Rectal smooth muscle tissue (tissue), 1 donor: ENCODE measurements around the gene ADAMTS17.

Source experiments
- H3K27ac ChIP-seq: one replicate; pipeline ENCODE4 v1.7.0; 2013; ENCODE audit warnings: low read depth, low read length, inconsistent platforms
- H3K27me3 ChIP-seq: one replicate; pipeline ENCODE4 v1.7.0; 2013; ENCODE audit warnings: low read length; ENCODE audit not compliant: control insufficient read depth, insufficient read depth
- H3K36me3 ChIP-seq: one replicate; pipeline ENCODE4 v1.7.0; 2013; ENCODE audit warnings: low read length; ENCODE audit not compliant: control insufficient read depth, insufficient read depth
- H3K4me1 ChIP-seq: one replicate; pipeline ENCODE4 v1.7.0; 2013; ENCODE audit warnings: low read length; ENCODE audit not compliant: control insufficient read depth, insufficient read depth
- H3K4me3 ChIP-seq: one replicate; pipeline ENCODE4 v1.7.0; 2013; ENCODE audit warnings: low read length
- H3K9ac ChIP-seq: one replicate; pipeline ENCODE4 v1.7.0; 2013; ENCODE audit warnings: low read length

Gene ADAMTS17

GRCh38 chr15:100029045-100029444, 312.7 kb downstream of the ADAMTS17 start:
- Histone ChIP-seq H3K4me3 (no peak overlapping the region), H3K4me1 (no peaks in the 10 kb centered on the region), H3K9ac (no peak overlapping the region)

GRCh38 chr15:100026041-100026440, 315.7 kb downstream of the ADAMTS17 start:
- Histone ChIP-seq H3K4me3 (no peak overlapping the region), H3K27ac (no peak overlapping the region), H3K4me1 (no peaks in the 10 kb centered on the region), H3K9ac (no peak overlapping the region), H3K36me3 (no peaks in the 10 kb centered on the region), H3K27me3 (no peaks in the 10 kb centered on the region)

More at GRCh38 chr15:100029045-100029444, 312.7 kb downstream of the ADAMTS17 start:
- Histone ChIP-seq H3K27me3 (no peaks in the 10 kb centered on the region), H3K36me3 (no peaks in the 10 kb centered on the region), H3K27ac (no peak overlapping the region)

GRCh38 chr15:100022806-100023205, 319.0 kb downstream of the ADAMTS17 start:
- H3K4me1 ChIP-seq = no peaks in the 10 kb centered on the region
- no peak overlapping the region for H3K9ac ChIP-seq
- no peak overlapping the region for H3K4me3 ChIP-seq
- H3K27ac ChIP-seq = no peak overlapping the region
- H3K27me3 ChIP-seq = no peaks in the 10 kb centered on the region
- H3K36me3 ChIP-seq = no peaks in the 10 kb centered on the region

- H3K36me3 ChIP-seq = no peaks in the 10 kb centered on the region
- no peak overlapping the region for H3K27ac ChIP-seq
- no peak overlapping the region for H3K4me3 ChIP-seq
Observed at GRCh38 chr15:100022391-100022790, 319.4 kb downstream of the ADAMTS17 start.

GRCh38 chr15:100021653-100022052, 320.1 kb downstream of the ADAMTS17 start:
- Histone ChIP-seq H3K27me3 (no peaks in the 10 kb centered on the region), H3K4me1 (no peaks in the 10 kb centered on the region), H3K9ac (no peak overlapping the region), H3K36me3 (no peaks in the 10 kb centered on the region), H3K27ac (no peak overlapping the region), H3K4me3 (no peak overlapping the region)

More at GRCh38 chr15:100022391-100022790, 319.4 kb downstream of the ADAMTS17 start:
- no peaks in the 10 kb centered on the region for H3K4me1 ChIP-seq
- no peak overlapping the region for H3K9ac ChIP-seq
- no peaks in the 10 kb centered on the region for H3K27me3 ChIP-seq

- Histone ChIP-seq H3K36me3 (no peaks in the 10 kb centered on the region), H3K4me3 (no peak overlapping the region), H3K9ac (no peak overlapping the region), H3K27me3 (no peaks in the 10 kb centered on the region), H3K27ac (no peak overlapping the region), H3K4me1 (no peaks in the 10 kb centered on the region)
Observed at GRCh38 chr15:100020614-100021013, 321.2 kb downstream of the ADAMTS17 start.

- Histone ChIP-seq H3K4me3 (no peak overlapping the region), H3K27me3 (no peaks in the 10 kb centered on the region), H3K9ac (no peak overlapping the region), H3K27ac (no peak overlapping the region), H3K36me3 (no peaks in the 10 kb centered on the region), H3K4me1 (no peaks in the 10 kb centered on the region)
Observed at GRCh38 chr15:100020189-100020588, 321.6 kb downstream of the ADAMTS17 start.

GRCh38 chr15:100019601-100020000, 322.2 kb downstream of the ADAMTS17 start:
- no peak overlapping the region for H3K27ac ChIP-seq
- no peaks in the 10 kb centered on the region for H3K27me3 ChIP-seq
- no peaks in the 10 kb centered on the region for H3K36me3 ChIP-seq
- no peak overlapping the region for H3K4me3 ChIP-seq
- H3K4me1 ChIP-seq = no peaks in the 10 kb centered on the region
- H3K9ac ChIP-seq = no peak overlapping the region

GRCh38 chr15:100018191-100018590, 323.6 kb downstream of the ADAMTS17 start:
- H3K27me3 ChIP-seq = no peaks in the 10 kb centered on the region
- no peak overlapping the region for H3K4me3 ChIP-seq
- no peaks in the 10 kb centered on the region for H3K4me1 ChIP-seq
- H3K27ac ChIP-seq = no peak overlapping the region
- H3K36me3 ChIP-seq = no peaks in the 10 kb centered on the region
- no peak overlapping the region for H3K9ac ChIP-seq

GRCh38 chr15:100017140-100017539, 324.6 kb downstream of the ADAMTS17 start:
- H3K27ac ChIP-seq = no peak overlapping the region
- no peaks in the 10 kb centered on the region for H3K4me1 ChIP-seq
- no peak overlapping the region for H3K4me3 ChIP-seq
- no peaks in the 10 kb centered on the region for H3K27me3 ChIP-seq
- H3K9ac ChIP-seq = no peak overlapping the region
- H3K36me3 ChIP-seq = no peaks in the 10 kb centered on the region

GRCh38 chr15:100016632-100017031, 325.1 kb downstream of the ADAMTS17 start:
- Histone ChIP-seq H3K9ac (no peak overlapping the region), H3K27ac (no peak overlapping the region), H3K27me3 (no peaks in the 10 kb centered on the region), H3K36me3 (no peaks in the 10 kb centered on the region), H3K4me3 (no peak overlapping the region), H3K4me1 (no peaks in the 10 kb centered on the region)

GRCh38 chr15:100011235-100011634, 330.5 kb downstream of the ADAMTS17 start:
- Histone ChIP-seq H3K36me3 (no peaks in the 10 kb centered on the region), H3K9ac (no peak overlapping the region), H3K27me3 (no peaks in the 10 kb centered on the region), H3K4me3 (no peak overlapping the region), H3K4me1 (no peaks in the 10 kb centered on the region), H3K27ac (no peak overlapping the region)

GRCh38 chr15:100009372-100009771, 332.4 kb downstream of the ADAMTS17 start:
- no peaks in the 10 kb centered on the region for H3K4me1 ChIP-seq

More at GRCh38 chr15:100009372-100009771, 332.4 kb downstream of the ADAMTS17 start:
- H3K27me3 ChIP-seq = no peaks in the 10 kb centered on the region
- H3K36me3 ChIP-seq = no peaks in the 10 kb centered on the region
- H3K27ac ChIP-seq = no peak overlapping the region
- no peak overlapping the region for H3K4me3 ChIP-seq
- H3K9ac ChIP-seq = no peak overlapping the region
